Measurements from ENCODE around the gene FGF22. TPM values are rescaled to one million over a fixed set of nuclear protein-coding genes. Genes with fewer than 3 reads are reported as not detected.

Gene FGF22
- total and polyA plus RNA-seq, 2 of the 13 experiments (the other 11 are each of a cell fraction or from before 2014, with no cell fraction given), result 0.24 TPM; not detected in 1

DNA sequence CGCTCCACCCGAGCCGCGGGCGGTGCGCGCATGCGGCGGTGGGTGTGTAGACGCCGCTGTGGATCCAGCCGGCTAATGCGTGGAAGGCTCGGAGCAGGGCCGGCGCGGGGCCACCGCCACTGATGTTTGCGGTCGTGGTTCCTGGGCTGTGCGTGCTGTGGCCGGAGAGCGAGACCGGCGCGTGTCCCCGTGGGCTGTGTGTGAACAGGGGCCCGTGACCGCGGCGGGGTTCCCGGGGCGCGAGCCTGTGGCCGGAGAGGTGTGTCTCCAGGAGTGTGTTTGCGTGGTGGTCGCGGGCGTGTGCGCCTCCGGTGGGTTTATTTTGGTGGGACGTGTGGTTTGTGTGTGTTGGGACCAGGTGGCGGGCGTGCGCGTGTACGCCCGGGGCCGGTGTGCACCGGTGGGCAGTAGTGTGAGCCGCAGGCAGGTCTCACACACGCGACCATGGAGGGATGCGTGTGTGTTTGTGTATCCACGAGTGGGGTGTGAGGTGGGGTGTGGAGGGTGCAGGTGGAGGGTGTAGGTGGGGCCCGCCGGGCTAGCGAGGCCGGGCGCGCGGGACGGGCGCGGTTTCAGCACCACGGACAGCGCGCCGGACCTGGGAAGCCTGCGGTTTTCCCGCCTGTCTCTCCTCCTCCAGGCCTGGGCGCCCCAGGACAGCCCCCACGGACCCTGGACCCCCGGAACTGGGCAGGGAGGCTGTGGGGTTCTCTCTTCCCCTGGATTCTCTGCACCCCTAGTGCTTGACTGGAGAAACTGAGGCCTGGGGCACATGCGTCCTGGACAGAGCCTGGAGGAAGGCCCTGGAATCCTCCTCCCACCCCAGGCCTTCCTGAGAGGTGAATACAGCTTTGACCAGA lies 48.4 kb upstream of the FGF22 start (continued):
- TF ChIP-seq, protein P1, sequence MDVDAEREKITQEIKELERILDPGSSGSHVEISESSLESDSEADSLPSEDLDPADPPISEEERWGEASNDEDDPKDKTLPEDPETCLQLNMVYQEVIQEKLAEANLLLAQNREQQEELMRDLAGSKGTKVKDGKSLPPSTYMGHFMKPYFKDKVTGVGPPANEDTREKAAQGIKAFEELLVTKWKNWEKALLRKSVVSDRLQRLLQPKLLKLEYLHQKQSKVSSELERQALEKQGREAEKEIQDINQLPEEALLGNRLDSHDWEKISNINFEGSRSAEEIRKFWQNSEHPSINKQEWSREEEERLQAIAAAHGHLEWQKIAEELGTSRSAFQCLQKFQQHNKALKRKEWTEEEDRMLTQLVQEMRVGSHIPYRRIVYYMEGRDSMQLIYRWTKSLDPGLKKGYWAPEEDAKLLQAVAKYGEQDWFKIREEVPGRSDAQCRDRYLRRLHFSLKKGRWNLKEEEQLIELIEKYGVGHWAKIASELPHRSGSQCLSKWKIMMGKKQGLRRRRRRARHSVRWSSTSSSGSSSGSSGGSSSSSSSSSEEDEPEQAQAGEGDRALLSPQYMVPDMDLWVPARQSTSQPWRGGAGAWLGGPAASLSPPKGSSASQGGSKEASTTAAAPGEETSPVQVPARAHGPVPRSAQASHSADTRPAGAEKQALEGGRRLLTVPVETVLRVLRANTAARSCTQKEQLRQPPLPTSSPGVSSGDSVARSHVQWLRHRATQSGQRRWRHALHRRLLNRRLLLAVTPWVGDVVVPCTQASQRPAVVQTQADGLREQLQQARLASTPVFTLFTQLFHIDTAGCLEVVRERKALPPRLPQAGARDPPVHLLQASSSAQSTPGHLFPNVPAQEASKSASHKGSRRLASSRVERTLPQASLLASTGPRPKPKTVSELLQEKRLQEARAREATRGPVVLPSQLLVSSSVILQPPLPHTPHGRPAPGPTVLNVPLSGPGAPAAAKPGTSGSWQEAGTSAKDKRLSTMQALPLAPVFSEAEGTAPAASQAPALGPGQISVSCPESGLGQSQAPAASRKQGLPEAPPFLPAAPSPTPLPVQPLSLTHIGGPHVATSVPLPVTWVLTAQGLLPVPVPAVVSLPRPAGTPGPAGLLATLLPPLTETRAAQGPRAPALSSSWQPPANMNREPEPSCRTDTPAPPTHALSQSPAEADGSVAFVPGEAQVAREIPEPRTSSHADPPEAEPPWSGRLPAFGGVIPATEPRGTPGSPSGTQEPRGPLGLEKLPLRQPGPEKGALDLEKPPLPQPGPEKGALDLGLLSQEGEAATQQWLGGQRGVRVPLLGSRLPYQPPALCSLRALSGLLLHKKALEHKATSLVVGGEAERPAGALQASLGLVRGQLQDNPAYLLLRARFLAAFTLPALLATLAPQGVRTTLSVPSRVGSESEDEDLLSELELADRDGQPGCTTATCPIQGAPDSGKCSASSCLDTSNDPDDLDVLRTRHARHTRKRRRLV (CRISPR knock-in tag; IDR thresholded peaks at IDR 0.05), result no peak
- TF ChIP-seq, protein P2, sequence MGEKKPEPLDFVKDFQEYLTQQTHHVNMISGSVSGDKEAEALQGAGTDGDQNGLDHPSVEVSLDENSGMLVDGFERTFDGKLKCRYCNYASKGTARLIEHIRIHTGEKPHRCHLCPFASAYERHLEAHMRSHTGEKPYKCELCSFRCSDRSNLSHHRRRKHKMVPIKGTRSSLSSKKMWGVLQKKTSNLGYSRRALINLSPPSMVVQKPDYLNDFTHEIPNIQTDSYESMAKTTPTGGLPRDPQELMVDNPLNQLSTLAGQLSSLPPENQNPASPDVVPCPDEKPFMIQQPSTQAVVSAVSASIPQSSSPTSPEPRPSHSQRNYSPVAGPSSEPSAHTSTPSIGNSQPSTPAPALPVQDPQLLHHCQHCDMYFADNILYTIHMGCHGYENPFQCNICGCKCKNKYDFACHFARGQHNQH (CRISPR knock-in tag; IDR thresholded peaks at IDR 0.05), result peak; percentile 66
- TF ChIP-seq MED8 (CRISPR knock-in tag; IDR thresholded peaks at IDR 0.05; ENCODE audit: insufficient replicate concordance) (no peak), KLF6 (CRISPR knock-in tag; IDR thresholded peaks at IDR 0.05) (peak; percentile 91), KDM4B (CRISPR knock-in tag; IDR thresholded peaks at IDR 0.05) (peak; percentile 73; the same call in 1 of the 2 replicates), ZNF75D (CRISPR knock-in tag; IDR thresholded peaks at IDR 0.05; ENCODE audit: borderline replicate concordance) (peak; percentile 78; the same call in 1 of the 2 replicates), NR2F6 (IDR thresholded peaks at IDR 0.05) (no peak), NR2F6 (CRISPR knock-in tag; IDR thresholded peaks at IDR 0.05) (0 out of 2 replicates have a peak, but pooled peaks have one; percentile 13), ETV6 (CRISPR knock-in tag; conservative IDR thresholded peaks at IDR 0.05) (peak; percentile 82; the same call in 1 of the 2 replicates), HOXA3 (CRISPR knock-in tag; IDR thresholded peaks at IDR 0.05) (peak; percentile 33; the same call in 1 of the 2 replicates), ZFP36L2 (CRISPR knock-in tag; IDR thresholded peaks at IDR 0.05) (0 out of 2 replicates have a peak, but pooled peaks have one; percentile 66), ZNF335 (CRISPR knock-in tag; IDR thresholded peaks at IDR 0.05) (peak; percentile 72)
- TF ChIP-seq, protein P3, sequence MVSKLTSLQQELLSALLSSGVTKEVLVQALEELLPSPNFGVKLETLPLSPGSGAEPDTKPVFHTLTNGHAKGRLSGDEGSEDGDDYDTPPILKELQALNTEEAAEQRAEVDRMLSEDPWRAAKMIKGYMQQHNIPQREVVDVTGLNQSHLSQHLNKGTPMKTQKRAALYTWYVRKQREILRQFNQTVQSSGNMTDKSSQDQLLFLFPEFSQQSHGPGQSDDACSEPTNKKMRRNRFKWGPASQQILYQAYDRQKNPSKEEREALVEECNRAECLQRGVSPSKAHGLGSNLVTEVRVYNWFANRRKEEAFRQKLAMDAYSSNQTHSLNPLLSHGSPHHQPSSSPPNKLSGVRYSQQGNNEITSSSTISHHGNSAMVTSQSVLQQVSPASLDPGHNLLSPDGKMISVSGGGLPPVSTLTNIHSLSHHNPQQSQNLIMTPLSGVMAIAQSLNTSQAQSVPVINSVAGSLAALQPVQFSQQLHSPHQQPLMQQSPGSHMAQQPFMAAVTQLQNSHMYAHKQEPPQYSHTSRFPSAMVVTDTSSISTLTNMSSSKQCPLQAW (CRISPR knock-in tag; IDR thresholded peaks at IDR 0.05), result no peak
- TF ChIP-seq, protein P4, sequence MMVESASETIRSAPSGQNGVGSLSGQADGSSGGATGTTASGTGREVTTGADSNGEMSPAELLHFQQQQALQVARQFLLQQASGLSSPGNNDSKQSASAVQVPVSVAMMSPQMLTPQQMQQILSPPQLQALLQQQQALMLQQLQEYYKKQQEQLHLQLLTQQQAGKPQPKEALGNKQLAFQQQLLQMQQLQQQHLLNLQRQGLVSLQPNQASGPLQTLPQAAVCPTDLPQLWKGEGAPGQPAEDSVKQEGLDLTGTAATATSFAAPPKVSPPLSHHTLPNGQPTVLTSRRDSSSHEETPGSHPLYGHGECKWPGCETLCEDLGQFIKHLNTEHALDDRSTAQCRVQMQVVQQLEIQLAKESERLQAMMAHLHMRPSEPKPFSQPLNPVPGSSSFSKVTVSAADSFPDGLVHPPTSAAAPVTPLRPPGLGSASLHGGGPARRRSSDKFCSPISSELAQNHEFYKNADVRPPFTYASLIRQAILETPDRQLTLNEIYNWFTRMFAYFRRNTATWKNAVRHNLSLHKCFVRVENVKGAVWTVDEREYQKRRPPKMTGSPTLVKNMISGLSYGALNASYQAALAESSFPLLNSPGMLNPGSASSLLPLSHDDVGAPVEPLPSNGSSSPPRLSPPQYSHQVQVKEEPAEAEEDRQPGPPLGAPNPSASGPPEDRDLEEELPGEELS (CRISPR knock-in tag; IDR thresholded peaks at IDR 0.05), result 0 out of 2 replicates have a peak, but pooled peaks have one; percentile 13
- TF ChIP-seq, protein P5, sequence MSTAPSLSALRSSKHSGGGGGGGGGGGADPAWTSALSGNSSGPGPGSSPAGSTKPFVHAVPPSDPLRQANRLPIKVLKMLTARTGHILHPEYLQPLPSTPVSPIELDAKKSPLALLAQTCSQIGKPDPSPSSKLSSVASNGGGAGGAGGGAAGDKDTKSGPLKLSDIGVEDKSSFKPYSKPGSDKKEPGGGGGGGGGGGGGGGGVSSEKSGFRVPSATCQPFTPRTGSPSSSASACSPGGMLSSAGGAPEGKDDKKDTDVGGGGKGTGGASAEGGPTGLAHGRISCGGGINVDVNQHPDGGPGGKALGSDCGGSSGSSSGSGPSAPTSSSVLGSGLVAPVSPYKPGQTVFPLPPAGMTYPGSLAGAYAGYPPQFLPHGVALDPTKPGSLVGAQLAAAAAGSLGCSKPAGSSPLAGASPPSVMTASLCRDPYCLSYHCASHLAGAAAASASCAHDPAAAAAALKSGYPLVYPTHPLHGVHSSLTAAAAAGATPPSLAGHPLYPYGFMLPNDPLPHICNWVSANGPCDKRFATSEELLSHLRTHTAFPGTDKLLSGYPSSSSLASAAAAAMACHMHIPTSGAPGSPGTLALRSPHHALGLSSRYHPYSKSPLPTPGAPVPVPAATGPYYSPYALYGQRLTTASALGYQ (CRISPR knock-in tag; IDR thresholded peaks at IDR 0.05), result no peak
